ENCODE data around the gene MATN4. TPM values are rescaled to one million over a fixed set of nuclear protein-coding genes. Genes with fewer than 3 reads are reported as not detected.

Gene MATN4
- total RNA-seq, 4 donors from 2014 or later = 0.09 to 0.68 TPM; not detected in 2

DNA sequence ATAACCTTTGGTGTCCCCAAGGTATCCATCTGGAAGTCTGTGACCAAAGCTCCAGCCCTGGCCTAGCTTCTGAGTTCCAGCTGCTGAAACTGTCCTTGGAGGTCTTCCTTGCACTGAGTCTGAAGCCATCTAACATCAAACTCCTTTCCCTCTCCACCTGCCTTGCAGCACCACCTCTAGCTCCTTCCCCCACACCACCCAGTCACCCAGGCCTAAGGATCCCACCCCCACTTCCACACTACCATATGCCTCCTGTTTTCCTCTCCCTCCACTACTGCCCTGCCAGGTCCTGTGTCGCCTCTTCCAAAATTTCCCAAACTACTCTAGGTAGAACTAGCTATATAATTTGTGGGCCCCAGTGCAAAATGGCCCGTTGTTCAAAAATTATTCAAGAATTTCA lies 10.8 kb upstream of the MATN4 start:
- peaks cover 3 to 43% (median 7%) of the 10 kb centered on the region in 4 donors for H3K27me3 ChIP-seq
- no peaks in the 10 kb centered on the region for H3K9me3 ChIP-seq
- peaks cover 0 to 29% (median 0%) of the 10 kb centered on the region in 3 donors for H3K4me1 ChIP-seq
- 62 to 77% methylated on average over 2 of the region's 2 CpGs for WGBS, 2 donors
- no peak overlapping the region for H3K4me3 ChIP-seq
- TF ChIP-seq, protein P1, sequence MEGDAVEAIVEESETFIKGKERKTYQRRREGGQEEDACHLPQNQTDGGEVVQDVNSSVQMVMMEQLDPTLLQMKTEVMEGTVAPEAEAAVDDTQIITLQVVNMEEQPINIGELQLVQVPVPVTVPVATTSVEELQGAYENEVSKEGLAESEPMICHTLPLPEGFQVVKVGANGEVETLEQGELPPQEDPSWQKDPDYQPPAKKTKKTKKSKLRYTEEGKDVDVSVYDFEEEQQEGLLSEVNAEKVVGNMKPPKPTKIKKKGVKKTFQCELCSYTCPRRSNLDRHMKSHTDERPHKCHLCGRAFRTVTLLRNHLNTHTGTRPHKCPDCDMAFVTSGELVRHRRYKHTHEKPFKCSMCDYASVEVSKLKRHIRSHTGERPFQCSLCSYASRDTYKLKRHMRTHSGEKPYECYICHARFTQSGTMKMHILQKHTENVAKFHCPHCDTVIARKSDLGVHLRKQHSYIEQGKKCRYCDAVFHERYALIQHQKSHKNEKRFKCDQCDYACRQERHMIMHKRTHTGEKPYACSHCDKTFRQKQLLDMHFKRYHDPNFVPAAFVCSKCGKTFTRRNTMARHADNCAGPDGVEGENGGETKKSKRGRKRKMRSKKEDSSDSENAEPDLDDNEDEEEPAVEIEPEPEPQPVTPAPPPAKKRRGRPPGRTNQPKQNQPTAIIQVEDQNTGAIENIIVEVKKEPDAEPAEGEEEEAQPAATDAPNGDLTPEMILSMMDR (IDR thresholded peaks at IDR 0.05) = no peak
- TF ChIP-seq POLR2A (IDR thresholded peaks at IDR 0.05) = no peak
- intact Hi-C loops (cut with DNase I) = loop anchor here (5.0 kb wide), 2 partner anchors 118 to 448 kb away; no protein-coding TSS in a partner anchor
- no peak for DNase-seq
- no peaks in the 10 kb centered on the region for H3K36me3 ChIP-seq
- no peak overlapping the region for H3K27ac ChIP-seq

DNA sequence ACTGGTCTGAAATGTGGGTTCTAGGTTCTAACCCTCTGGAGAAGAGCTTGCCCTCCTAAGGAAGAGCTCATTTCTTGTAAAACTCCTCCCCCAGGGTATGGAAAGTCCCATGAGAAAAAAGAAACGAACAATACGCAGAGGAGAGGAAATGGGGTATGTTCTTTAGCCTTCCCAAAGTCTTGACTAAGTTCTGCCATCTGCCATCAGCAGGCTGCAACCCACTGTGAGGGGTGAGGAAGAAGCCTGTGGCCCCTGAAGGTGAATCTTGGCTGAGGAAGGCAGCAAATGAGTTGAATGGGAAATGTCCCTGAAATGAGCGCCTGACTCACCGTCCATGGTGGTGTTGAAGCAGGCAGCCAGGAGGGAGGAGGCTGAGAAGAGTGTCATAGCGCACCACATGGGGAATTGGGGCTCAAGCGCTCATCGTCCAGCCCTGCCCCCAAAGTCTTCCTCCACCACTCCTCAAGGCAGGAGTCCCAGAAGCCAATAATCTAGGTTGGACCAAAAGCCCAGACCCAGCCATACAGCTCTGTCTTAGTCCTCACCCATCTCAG lies 10.4 kb upstream of the MATN4 start:
- no peak for TF ChIP-seq POLR2A (IDR thresholded peaks at IDR 0.05)
- TF ChIP-seq, protein P1 (IDR thresholded peaks at IDR 0.05) = no peak
- Histone ChIP-seq H3K36me3 (no peaks in the 10 kb centered on the region), H3K9me3 (no peaks in the 10 kb centered on the region), H3K27me3 (peaks cover 3 to 47% (median 7%) of the 10 kb centered on the region in 4 donors), H3K4me3 (no peak overlapping the region), H3K27ac (no peak overlapping the region), H3K4me1 (peaks cover 0 to 24% (median 0%) of the 10 kb centered on the region in 3 donors)
- DNase-seq = no peak
- intact Hi-C loops (cut with DNase I) = loop anchor here (5.0 kb wide), 2 partner anchors 119 to 449 kb away; no protein-coding TSS in a partner anchor
- 56 to 77% methylated on average over 6 to 7 of the region's 7 CpGs for whole genome bisulfite sequencing, 2 donors

DNA sequence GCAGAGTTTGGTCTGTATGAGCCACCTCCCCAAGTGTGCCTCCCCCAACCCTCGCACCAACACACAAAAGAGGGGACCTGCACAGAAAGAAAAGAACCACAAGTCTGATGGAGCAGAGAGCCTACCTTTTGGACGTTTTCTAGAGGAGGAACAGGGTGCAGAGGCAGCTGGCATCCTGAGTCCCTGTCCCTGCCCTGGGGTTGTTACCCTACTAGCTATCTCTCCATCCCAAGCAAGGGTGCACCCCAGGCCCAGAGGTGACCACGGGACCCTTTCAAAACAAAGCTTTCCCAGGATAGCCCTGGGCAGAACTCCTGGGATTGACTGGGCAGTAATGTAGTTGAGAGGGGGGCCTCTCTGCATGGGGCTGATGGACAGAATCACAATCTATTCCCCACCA lies 9.7 kb upstream of the MATN4 start:
- intact Hi-C loops (cut with DNase I) = loop anchor here (5.0 kb wide), 2 partner anchors 119 to 449 kb away; no protein-coding TSS in a partner anchor

DNA sequence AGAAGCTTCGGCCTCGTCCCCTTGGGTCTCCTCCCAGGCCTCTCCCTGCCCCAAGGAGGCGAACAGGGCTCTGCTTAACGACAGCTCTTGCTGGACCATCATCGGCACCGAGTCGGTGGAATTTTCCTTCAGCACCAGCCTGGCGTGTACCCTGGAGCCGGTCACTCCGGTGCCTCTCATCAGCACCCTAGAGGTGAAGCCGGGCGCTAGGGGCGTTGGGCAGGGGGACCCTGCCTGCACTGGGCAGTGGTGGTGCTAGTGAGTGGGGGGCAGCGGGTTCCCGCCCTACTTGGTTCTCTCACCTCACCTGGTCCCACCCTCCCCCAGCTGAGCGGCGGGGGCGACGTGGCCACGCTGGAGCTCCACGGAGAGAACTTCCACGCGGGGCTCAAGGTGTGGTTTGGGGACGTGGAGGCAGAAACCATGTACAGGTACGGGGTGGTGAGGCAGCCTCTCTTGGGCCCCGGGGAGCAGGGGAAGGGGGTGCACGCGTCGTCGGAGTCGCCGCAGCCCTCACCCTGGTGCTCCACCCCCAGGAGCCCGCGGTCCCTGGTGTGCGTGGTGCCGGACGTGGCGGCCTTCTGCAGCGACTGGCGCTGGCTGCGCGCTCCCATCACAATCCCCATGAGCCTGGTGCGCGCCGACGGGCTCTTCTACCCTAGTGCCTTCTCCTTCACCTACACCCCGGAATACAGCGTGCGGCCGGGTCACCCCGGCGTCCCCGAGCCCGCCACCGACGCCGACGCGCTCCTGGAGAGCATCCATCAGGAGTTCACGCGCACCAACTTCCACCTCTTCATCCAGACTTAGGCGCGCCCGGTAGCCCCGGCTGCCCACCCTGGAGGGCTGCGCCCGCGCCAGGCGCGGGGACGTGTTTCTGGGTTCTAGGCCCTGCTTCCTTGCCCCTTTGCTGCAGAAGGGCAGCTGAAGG lies 8.3 kb upstream of the MATN4 start:
- no peak for TF ChIP-seq POLR2A (IDR thresholded peaks at IDR 0.05)
- TF ChIP-seq, protein P1 (IDR thresholded peaks at IDR 0.05) = no peak
- Histone ChIP-seq H3K36me3 (no peaks in the 10 kb centered on the region), H3K27me3 (peaks cover 3 to 66% (median 7%) of the 10 kb centered on the region in 4 donors), H3K9me3 (no peaks in the 10 kb centered on the region), H3K27ac (no peak overlapping the region), H3K4me1 (peaks cover 0 to 22% (median 0%) of the 10 kb centered on the region in 3 donors), H3K4me3 (no peak overlapping the region)
- WGBS, 2 donors = 38 to 51% methylated on average over 2 to 23 of the region's 71 CpGs
- intact Hi-C loops (cut with DNase I) = loop anchor here (5.0 kb wide), 2 partner anchors 121 to 451 kb away; no protein-coding TSS in a partner anchor
- no peak for DNase-seq

More for the DNA sequence above, 9.7 kb upstream of the MATN4 start:
- no peak overlapping the region for H3K4me3 ChIP-seq
- WGBS, 2 donors = 25 to 49% methylated on average over 1 to 3 of the region's 3 CpGs
- H3K9me3 ChIP-seq = no peaks in the 10 kb centered on the region
- H3K36me3 ChIP-seq = no peaks in the 10 kb centered on the region
- peaks cover 0 to 18% (median 0%) of the 10 kb centered on the region in 3 donors for H3K4me1 ChIP-seq
- DNase-seq = no peak
- no peak overlapping the region for H3K27ac ChIP-seq
- H3K27me3 ChIP-seq = peaks cover 3 to 54% (median 7%) of the 10 kb centered on the region in 4 donors
- TF ChIP-seq, protein P1 (IDR thresholded peaks at IDR 0.05) = no peak
- no peak for TF ChIP-seq POLR2A (IDR thresholded peaks at IDR 0.05)
